Bronchial epithelial cell (primary cell): ENCODE data around the gene PAOX. TPM values are rescaled to one million over a fixed set of nuclear protein-coding genes. Genes with fewer than 3 reads are reported as not detected.

Experiments
- DNase-seq: peaks from one replicate; pipeline ENCODE4 v3.0.0-alpha.2; 2010; ENCODE audit warnings: low read depth
- FAIRE-seq: peaks from 2 replicates; lab custom pipeline; 2011; peaks lifted over from hg19 to GRCh38; lab: Jason Lieb, UNC
- H3K27me3 ChIP-seq: 2 replicates; pipeline ENCODE4 v1.5.1; 2011; ENCODE audit warnings: low read length; ENCODE audit not compliant: control insufficient read depth, insufficient read depth
- H3K36me3 ChIP-seq: 2 replicates; pipeline ENCODE4 v1.5.1; 2011; ENCODE audit warnings: low read length; ENCODE audit not compliant: control insufficient read depth, insufficient read depth
- H3K4me3 ChIP-seq: 2 replicates; pipeline ENCODE4 v1.5.1; 2011; ENCODE audit warnings: mild to moderate bottlenecking, low read depth, low read length, control low read depth
- CTCF ChIP-seq: IDR thresholded peaks from 2 replicates; pipeline ENCODE4 v1.5.1; 2011; ENCODE audit warnings: mild to moderate bottlenecking, moderate library complexity, low read length, control low read depth, inconsistent platforms; ENCODE audit not compliant: insufficient read depth, severe bottlenecking
- total RNA-seq: library from RNA; depleted of rRNA; stranded (reverse); fragments of >200 nt; gene quantifications from 2 replicates; pipeline ENCODE4 v1.2.1, GENCODE V29; 2014

Gene PAOX
- total RNA-seq, 1 donor from 2014 or later = 5.0 TPM

- Histone ChIP-seq H3K27me3 (no peaks in the 10 kb centered on the region), H3K36me3 (no peaks in the 10 kb centered on the region), H3K4me3 (no peak overlapping the region)
- DNase-seq (no peak), FAIRE-seq (no peak)
- TF ChIP-seq CTCF = no peak
Measured at GRCh38 chr10:133353202-133353959, 25.7 kb upstream of the PAOX start.

GRCh38 chr10:133353988-133354605, 25.0 kb upstream of the PAOX start:
- Histone ChIP-seq H3K36me3 (no peaks in the 10 kb centered on the region), H3K27me3 (no peaks in the 10 kb centered on the region), H3K4me3 (no peak overlapping the region)
- no peak for TF ChIP-seq CTCF
- FAIRE-seq (no peak), DNase-seq (no peak)

GRCh38 chr10:133354672-133355240, 24.3 kb upstream of the PAOX start:
- DNase-seq (no peak), FAIRE-seq (no peak)
- Histone ChIP-seq H3K4me3 (no peak overlapping the region), H3K36me3 (no peaks in the 10 kb centered on the region), H3K27me3 (no peaks in the 10 kb centered on the region)
- TF ChIP-seq CTCF = no peak

GRCh38 chr10:133355266-133355665, 23.8 kb upstream of the PAOX start:
- no peak overlapping the region for H3K4me3 ChIP-seq
- no peaks in the 10 kb centered on the region for H3K36me3 ChIP-seq
- DNase-seq (no peak), FAIRE-seq (no peak)
- TF ChIP-seq CTCF = no peak
- no peaks in the 10 kb centered on the region for H3K27me3 ChIP-seq

- FAIRE-seq (no peak), DNase-seq (no peak)
- TF ChIP-seq CTCF = no peak
- Histone ChIP-seq H3K27me3 (no peaks in the 10 kb centered on the region), H3K36me3 (no peaks in the 10 kb centered on the region), H3K4me3 (no peak overlapping the region)
Measured at GRCh38 chr10:133355991-133356390, 23.1 kb upstream of the PAOX start.
